Mesenchymal stem cell (in vitro differentiated cells and primary cell): Measurements from ENCODE around the gene WWOX.

Experiments used
- DNase-seq: peaks from one replicate; pipeline ENCODE4 v3.0.0-alpha.2; 2013
- H2AFZ ChIP-seq: one replicate; pipeline ENCODE4 v1.6.1; 2013; ENCODE audit warnings: low read depth, mild to moderate bottlenecking, control low read depth, inconsistent platforms, low read length, moderate library complexity
- H2AK5ac ChIP-seq: 2 replicates; pipeline ENCODE4 v1.6.1; 2013; ENCODE audit warnings: low read length, moderate library complexity, mild to moderate bottlenecking, inconsistent platforms; ENCODE audit not compliant: severe bottlenecking
- H2BK120ac ChIP-seq: one replicate; pipeline ENCODE4 v1.6.1; 2013; ENCODE audit warnings: low read depth, mild to moderate bottlenecking, inconsistent platforms, low read length, moderate library complexity
- H2BK12ac ChIP-seq, 2 experiments: one replicate each; pipeline ENCODE4 v1.6.1; 2013; ENCODE audit warnings: inconsistent platforms in 2 of 2, low read length in 2 of 2, mild to moderate bottlenecking in 2 of 2, moderate library complexity in 2 of 2, control low read depth in 1 of 2
- H2BK15ac ChIP-seq: one replicate; pipeline ENCODE4 v1.6.1; 2013; ENCODE audit warnings: mild to moderate bottlenecking, low read depth, inconsistent platforms; ENCODE audit not compliant: poor library complexity, severe bottlenecking
- H2BK5ac ChIP-seq: 2 replicates; pipeline ENCODE4 v1.6.1; 2013; ENCODE audit warnings: low read depth, mild to moderate bottlenecking, low read length, control low read depth, inconsistent platforms; ENCODE audit not compliant: poor library complexity, severe bottlenecking
- H3K14ac ChIP-seq, 2 experiments: one replicate each; pipeline ENCODE4 v1.6.1; 2013; ENCODE audit warnings: inconsistent platforms in 2 of 2, low read length in 2 of 2, control low read depth in 1 of 2, mild to moderate bottlenecking in 1 of 2, moderate library complexity in 1 of 2
- H3K18ac ChIP-seq, 2 experiments: one replicate each; pipeline ENCODE4 v1.6.1; 2013; ENCODE audit warnings: inconsistent platforms in 2 of 2, low read length in 2 of 2, control low read depth in 1 of 2, low read depth in 1 of 2, mild to moderate bottlenecking in 1 of 2
- H3K23ac ChIP-seq, 2 experiments: one replicate each; pipeline ENCODE4 v1.6.1; 2013; ENCODE audit warnings: inconsistent platforms in 2 of 2, low read length in 2 of 2, mild to moderate bottlenecking in 2 of 2, moderate library complexity in 2 of 2, control low read depth in 1 of 2
- H3K27ac ChIP-seq: 2 replicates; pipeline ENCODE4 v1.5.1; 2013; ENCODE audit warnings: mild to moderate bottlenecking, moderate library complexity, low read length, control low read depth, inconsistent platforms; ENCODE audit not compliant: poor library complexity, severe bottlenecking
- H3K27me3 ChIP-seq, 2 experiments: 2 replicates each; pipeline versions ENCODE4 v1.6.1 to v1.7.0; 2013; ENCODE audit warnings: low read length in 2 of 2, mild to moderate bottlenecking in 2 of 2, moderate library complexity in 2 of 2, control low read depth in 1 of 2, inconsistent platforms in 1 of 2; ENCODE audit not compliant: control insufficient read depth in 1 of 2, insufficient read depth in 1 of 2
- H3K36me3 ChIP-seq, 2 experiments: 2 replicates each; pipeline versions ENCODE4 v1.6.1 to v1.7.0; 2013; ENCODE audit warnings: low read length in 2 of 2, control low read depth in 1 of 2, inconsistent platforms in 1 of 2, low read depth in 1 of 2, mild to moderate bottlenecking in 1 of 2; ENCODE audit not compliant: insufficient read depth in 2 of 2, control insufficient read depth in 1 of 2
- H3K4ac ChIP-seq, 2 experiments: one replicate each; pipeline ENCODE4 v1.6.1; 2013; ENCODE audit warnings: inconsistent platforms in 2 of 2, low read length in 2 of 2, mild to moderate bottlenecking in 2 of 2, moderate library complexity in 2 of 2, control low read depth in 1 of 2, low read depth in 1 of 2
- H3K4me1 ChIP-seq: 2 replicates; pipeline ENCODE4 v1.6.1; 2013; ENCODE audit warnings: low read depth, low read length, control low read depth; ENCODE audit not compliant: control insufficient read depth, insufficient read depth
- H3K4me2 ChIP-seq: 2 replicates; pipeline ENCODE4 v1.6.1; 2013; ENCODE audit warnings: low read length, mild to moderate bottlenecking, inconsistent platforms; ENCODE audit not compliant: poor library complexity, severe bottlenecking
- H3K4me3 ChIP-seq, 2 experiments: 2 replicates each; pipeline versions ENCODE4 v1.5.1 to v1.7.0; 2013; ENCODE audit warnings: low read length in 2 of 2, mild to moderate bottlenecking in 2 of 2, control low read depth in 1 of 2, low read depth in 1 of 2; ENCODE audit not compliant: insufficient read depth in 1 of 2
- H3K79me1 ChIP-seq: replicated peaks from 2 replicates; pipeline ENCODE4 v1.6.1; 2013; ENCODE audit warnings: mild to moderate bottlenecking, control low read depth, low read length, inconsistent platforms; ENCODE audit not compliant: poor library complexity, severe bottlenecking
- H3K9ac ChIP-seq: 2 replicates; pipeline ENCODE4 v1.7.0; 2013; ENCODE audit warnings: mild to moderate bottlenecking, low read length, moderate library complexity
- H3K9me3 ChIP-seq: 2 replicates; pipeline ENCODE4 v1.7.0; 2013; ENCODE audit warnings: mild to moderate bottlenecking, low read length; ENCODE audit not compliant: control insufficient read depth
- H4K8ac ChIP-seq: one replicate; pipeline ENCODE4 v1.6.1; 2013; ENCODE audit warnings: inconsistent platforms, mild to moderate bottlenecking, low read length, moderate library complexity
- H4K91ac ChIP-seq: one replicate; pipeline ENCODE4 v1.6.1; 2013; ENCODE audit warnings: mild to moderate bottlenecking, low read length, inconsistent platforms
- WGBS: methylation state at CpG from one replicate; pipeline ENCODE4 v1.1.7; 2013; ENCODE audit warnings: mixed read lengths; 5-methylcytosine and 5-hydroxymethylcytosine counted together

The WWOX gene

GRCh38 chr16:79061181-79061580 is 961.7 kb downstream of the WWOX start:
- Histone ChIP-seq H3K27me3 (peaks cover 4 to 6% of the 10 kb centered on the region in 2 experiments), H3K79me1 (no peaks in the 10 kb centered on the region), H3K9ac (no peak overlapping the region), H2BK15ac (no peak overlapping the region), H3K27ac (no peak overlapping the region), H2AFZ (no peak overlapping the region), H2BK120ac (no peak overlapping the region), H3K18ac (no peak overlapping the region), H3K36me3 (no peaks in the 10 kb centered on the region), H3K9me3 (peaks cover 7% of the 10 kb centered on the region), H2BK5ac (no peak overlapping the region), H3K4me2 (no peak overlapping the region), H3K14ac (no peak overlapping the region), H4K8ac (no peak overlapping the region), H3K4me1 (no peaks in the 10 kb centered on the region), H3K4ac (no peak overlapping the region), H2AK5ac (no peak overlapping the region), H4K91ac (no peak overlapping the region), H3K4me3 (no peak overlapping the region), H3K23ac (no peak overlapping the region), H2BK12ac (no peak overlapping the region)
- WGBS, result 72% methylated on average over 6 of the region's 6 CpGs
- no peak for DNase-seq

- peaks cover 4 to 6% of the 10 kb centered on the region in 2 experiments for H3K27me3 ChIP-seq
- 60% methylated on average over 5 of the region's 6 CpGs for WGBS
- H3K9ac ChIP-seq, result no peak overlapping the region
- no peaks in the 10 kb centered on the region for H3K4me1 ChIP-seq
- H3K79me1 ChIP-seq, result no peaks in the 10 kb centered on the region
- H2BK15ac ChIP-seq, result no peak overlapping the region
- H3K23ac ChIP-seq, result no peak overlapping the region
- no peak overlapping the region for H2AK5ac ChIP-seq
- H3K4me2 ChIP-seq, result no peak overlapping the region
- H3K36me3 ChIP-seq, result no peaks in the 10 kb centered on the region
- H3K9me3 ChIP-seq, result peaks cover 7% of the 10 kb centered on the region
- H2BK120ac ChIP-seq, result no peak overlapping the region
- H3K18ac ChIP-seq, result no peak overlapping the region
- no peak for DNase-seq
- H3K4ac ChIP-seq, result no peak overlapping the region
- no peak overlapping the region for H3K14ac ChIP-seq
- no peak overlapping the region for H2BK5ac ChIP-seq
- no peak overlapping the region for H3K4me3 ChIP-seq
- H3K27ac ChIP-seq, result no peak overlapping the region
- no peak overlapping the region for H2AFZ ChIP-seq
- H4K8ac ChIP-seq, result no peak overlapping the region
- H2BK12ac ChIP-seq, result no peak overlapping the region
- no peak overlapping the region for H4K91ac ChIP-seq
Observed at GRCh38 chr16:79062336-79062735, 962.9 kb downstream of the WWOX start.

GRCh38 chr16:79062821-79063220 is 963.4 kb downstream of the WWOX start:
- Histone ChIP-seq H2BK5ac (no peak overlapping the region), H2AFZ (no peak overlapping the region), H2BK12ac (no peak overlapping the region), H3K4me3 (no peak overlapping the region), H2BK15ac (no peak overlapping the region), H3K27me3 (peaks cover 4 to 6% of the 10 kb centered on the region in 2 experiments), H3K9me3 (peaks cover 7% of the 10 kb centered on the region), H3K23ac (no peak overlapping the region), H3K18ac (no peak overlapping the region), H4K8ac (no peak overlapping the region), H2BK120ac (no peak overlapping the region), H2AK5ac (no peak overlapping the region), H3K14ac (no peak overlapping the region), H3K9ac (no peak overlapping the region), H4K91ac (no peak overlapping the region), H3K27ac (no peak overlapping the region), H3K36me3 (no peaks in the 10 kb centered on the region), H3K4me1 (no peaks in the 10 kb centered on the region), H3K79me1 (no peaks in the 10 kb centered on the region), H3K4me2 (no peak overlapping the region), H3K4ac (no peak overlapping the region)
- DNase-seq, result no peak
- WGBS, result 82% methylated on average over 6 of the region's 6 CpGs

- Histone ChIP-seq H2BK5ac (no peak overlapping the region), H2AK5ac (no peak overlapping the region), H3K4me3 (no peak overlapping the region), H2BK15ac (no peak overlapping the region), H2BK12ac (no peak overlapping the region), H4K91ac (no peak overlapping the region), H3K27ac (no peak overlapping the region), H3K4ac (no peak overlapping the region), H2BK120ac (no peak overlapping the region), H4K8ac (no peak overlapping the region), H3K79me1 (no peaks in the 10 kb centered on the region), H3K9me3 (peaks cover 7% of the 10 kb centered on the region), H3K4me2 (no peak overlapping the region), H3K9ac (no peak overlapping the region), H3K27me3 (peaks cover 4 to 6% of the 10 kb centered on the region in 2 experiments), H2AFZ (no peak overlapping the region), H3K18ac (no peak overlapping the region), H3K14ac (no peak overlapping the region), H3K36me3 (no peaks in the 10 kb centered on the region), H3K23ac (no peak overlapping the region), H3K4me1 (no peaks in the 10 kb centered on the region)
- 88% methylated on average over 15 of the region's 15 CpGs for WGBS
- DNase-seq, result no peak
Observed at GRCh38 chr16:79064256-79064972, 965.0 kb downstream of the WWOX start.
